ENCODE data around the gene ANKDD1B. TPM values are rescaled to one million over a fixed set of nuclear protein-coding genes. Genes with fewer than 3 reads are reported as not detected.
A peak's percentile ranks its signal among the peaks of the same experiment; 100 is the strongest.

ANKDD1B gene
- total and polyA plus RNA-seq, 9 of the 15 experiments (the other 6 are each of a cell fraction or from before 2014, with no cell fraction given): 0.04 to 0.29 (median 0.18) TPM; not detected in 1

GRCh38 chr5:75566710-75567309 is 44.4 kb upstream of the ANKDD1B start (continued):
- TF ChIP-seq ATF4 (CRISPR knock-in tag; IDR thresholded peaks at IDR 0.05) (0 out of 2 replicates have a peak, but pooled peaks have one; percentile 15), MTA1 (IDR thresholded peaks at IDR 0.05; ENCODE audit: borderline replicate concordance) (peak; percentile 64; the same call in 1 of the 2 replicates), RUNX1 (IDR thresholded peaks at IDR 0.05; ENCODE audit: low read depth) (no peak), LEF1 (IDR thresholded peaks at IDR 0.05) (peak; percentile 81), PHF8 (IDR thresholded peaks at IDR 0.05; ENCODE audit: borderline replicate concordance, low read length) (no peak), TRIM25 (IDR thresholded peaks at IDR 0.05; ENCODE audit: borderline replicate concordance) (no peak), HNRNPL (IDR thresholded peaks at IDR 0.05; ENCODE audit: low read depth, low read length) (no peak), TCF3 (CRISPR knock-in tag; IDR thresholded peaks at IDR 0.05) (no peak), NR0B1 (IDR thresholded peaks at IDR 0.05; ENCODE audit: partially characterized antibody) (no peak), SRF (CRISPR knock-in tag; IDR thresholded peaks at IDR 0.05) (no peak), TCFL5 (CRISPR knock-in tag; conservative IDR thresholded peaks at IDR 0.05) (no peak), NR2F6 (CRISPR knock-in tag; IDR thresholded peaks at IDR 0.05) (no peak), SOX6 (IDR thresholded peaks at IDR 0.05) (0 out of 2 replicates have a peak, but pooled peaks have one; percentile 31), SETDB1 (IDR thresholded peaks at IDR 0.05; ENCODE audit: low read length) (no peak), BCLAF1 (IDR thresholded peaks at IDR 0.05; ENCODE audit: borderline replicate concordance in 1 of 2, control insufficient read depth in 1 of 2, low read depth in 2 of 2, low read length in 1 of 2) (no peak), LARP7 (IDR thresholded peaks at IDR 0.05) (no peak), U2AF2 (optimal IDR thresholded peaks at IDR 0.05; ENCODE audit: low read depth, low read length) (no peak), THRAP3 (IDR thresholded peaks at IDR 0.05; ENCODE audit: borderline replicate concordance) (no peak), BACH1 (tag; IDR thresholded peaks at IDR 0.05) (0 out of 2 replicates have a peak, but pooled peaks have one; percentile 54), HMBOX1 (IDR thresholded peaks at IDR 0.05) (peak; percentile 80), CXXC5 (CRISPR knock-in tag; IDR thresholded peaks at IDR 0.05) (0 out of 2 replicates have a peak, but pooled peaks have one; percentile 21)

Data from K562 (cell line).